K562 treated with DMSO at 1 percent for 48 hours (cell line): Measurements from ENCODE around the gene SPANXD. TPM values are rescaled to one million over a fixed set of nuclear protein-coding genes. Genes with fewer than 3 reads are reported as not detected.

Experiments used
- total RNA-seq: library from RNA; unstranded; fragments of 300-600 nt; gene quantifications from 2 replicates; pipeline ENCODE4 v1.2.3, GENCODE V29; 2022; ENCODE audit warnings: low replicate concordance; ENCODE audit errors: extremely low read depth

Gene SPANXD, protein sequence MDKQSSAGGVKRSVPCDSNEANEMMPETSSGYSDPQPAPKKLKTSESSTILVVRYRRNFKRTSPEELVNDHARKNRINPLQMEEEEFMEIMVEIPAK
- not detected in 2 replicates for total RNA-seq

DNA sequence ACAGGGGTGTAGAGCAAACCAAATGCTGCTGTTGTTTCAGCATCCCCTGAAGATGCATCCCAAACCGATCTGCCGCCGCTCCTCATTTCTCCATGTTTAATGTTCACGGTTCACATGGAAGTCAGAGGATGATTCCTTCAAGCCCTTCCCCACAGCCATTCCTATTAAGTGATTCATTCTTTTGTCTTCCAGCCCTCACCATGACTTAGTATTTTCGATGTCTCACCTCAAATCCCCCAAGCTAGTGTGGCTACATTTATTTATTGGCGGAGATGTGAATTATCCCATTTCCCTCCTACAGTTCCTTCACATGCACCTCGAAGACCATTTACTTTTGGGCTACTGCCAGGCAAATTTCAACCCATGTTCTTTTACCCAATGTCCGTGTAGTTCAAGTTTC, at the start of gene SPANXD:
TSS of gene SPANXD (minus strand) at position 101 of the 400 bp plus-strand sequence. CDS start 334 bp downstream, outside the sequence.

Other genes starting within 250 kb of the SPANXD start
- not detected in 2 replicates for gene SPANXA1, start 114.0 kb downstream of the SPANXD start, total RNA-seq
- gene SPANXA2, start 109.0 kb downstream of the SPANXD start, total RNA-seq: not detected in 2 replicates
- gene MAGEC3, start 139.6 kb upstream of the SPANXD start, total RNA-seq: not detected in 2 replicates
- gene MAGEC1, start 205.2 kb upstream of the SPANXD start, total RNA-seq: not detected in 2 replicates